KMS-11 (cell line): Measurements from ENCODE around the gene KRT79.

Experiments
- H2AFZ ChIP-seq: fragments of 200-600 bp; sonication (generic); 2 replicates; pipeline ENCODE4 v1.6.1; 2016; ENCODE audit warnings: antibody characterized with exemption, mixed run types, low read depth
- H3K27ac ChIP-seq: fragments of 200-600 bp; sonication (generic); 2 replicates; pipeline ENCODE4 v1.6.1; 2016; ENCODE audit warnings: mild to moderate bottlenecking, mixed run types
- H3K27me3 ChIP-seq: fragments of 200-600 bp; sonication (generic); 2 replicates; pipeline ENCODE4 v1.6.1; 2017; ENCODE audit warnings: mild to moderate bottlenecking, low read depth, mixed run types, moderate library complexity; ENCODE audit not compliant: insufficient read depth
- H3K36me3 ChIP-seq: fragments of 200-600 bp; sonication (generic); 2 replicates; pipeline ENCODE4 v1.6.1; 2017; ENCODE audit warnings: mild to moderate bottlenecking, mixed run types; ENCODE audit not compliant: insufficient read depth
- H3K4me1 ChIP-seq: fragments of 200-600 bp; sonication (generic); 2 replicates; pipeline ENCODE4 v1.6.1; 2016; ENCODE audit warnings: mild to moderate bottlenecking, low read depth, mixed run types; ENCODE audit not compliant: poor library complexity, severe bottlenecking
- H3K4me2 ChIP-seq: fragments of 200-600 bp; sonication (generic); 2 replicates; pipeline ENCODE4 v1.7.0; 2016; ENCODE audit warnings: mild to moderate bottlenecking, mixed run types
- H3K4me3 ChIP-seq: fragments of 200-600 bp; sonication (generic); IDR thresholded peaks from 2 replicates; pipeline ENCODE4 v1.6.1; 2017; ENCODE audit warnings: low read depth, low read length, mixed read lengths; ENCODE audit not compliant: insufficient read depth
- H3K79me2 ChIP-seq: fragments of 200-600 bp; sonication (generic); 2 replicates; pipeline ENCODE4 v1.6.1; 2016; ENCODE audit warnings: low read depth, mixed run types; ENCODE audit not compliant: insufficient read depth
- H3K9ac ChIP-seq: fragments of 200-600 bp; sonication (generic); 2 replicates; pipeline ENCODE4 v1.6.1; 2016; ENCODE audit warnings: mild to moderate bottlenecking, mixed run types
- H4K20me1 ChIP-seq: fragments of 200-600 bp; sonication (generic); 2 replicates; pipeline ENCODE4 v1.6.1; 2016; ENCODE audit warnings: mild to moderate bottlenecking, mixed run types; ENCODE audit not compliant: insufficient read depth
- CTCF ChIP-seq: fragments of 200-600 bp; sonication (generic); conservative IDR thresholded peaks from 2 replicates; pipeline ENCODE4 v1.6.1; 2017; ENCODE audit warnings: low read depth, mild to moderate bottlenecking, antibody characterized with exemption, low read length, moderate library complexity, mixed read lengths

Gene KRT79

GRCh38 chr12:52815676-52816588 is 18.2 kb downstream of the KRT79 start:
- H3K27ac ChIP-seq, result no peak overlapping the region
- no peaks in the 10 kb centered on the region for H4K20me1 ChIP-seq
- no peak overlapping the region for H3K4me3 ChIP-seq
- no peaks in the 10 kb centered on the region for H3K79me2 ChIP-seq
- no peak overlapping the region for H3K4me2 ChIP-seq
- H3K27me3 ChIP-seq, result peaks cover 58% of the 10 kb centered on the region
- no peak for TF ChIP-seq CTCF
- no peak overlapping the region for H2AFZ ChIP-seq
- H3K36me3 ChIP-seq, result no peaks in the 10 kb centered on the region
- no peaks in the 10 kb centered on the region for H3K4me1 ChIP-seq
- no peak overlapping the region for H3K9ac ChIP-seq

- H2AFZ ChIP-seq, result no peak overlapping the region
- H3K4me2 ChIP-seq, result no peak overlapping the region
- no peak overlapping the region for H3K4me3 ChIP-seq
- H3K4me1 ChIP-seq, result no peaks in the 10 kb centered on the region
- no peaks in the 10 kb centered on the region for H3K36me3 ChIP-seq
- TF ChIP-seq CTCF, result no peak
- H3K27me3 ChIP-seq, result peaks cover 53% of the 10 kb centered on the region
- no peaks in the 10 kb centered on the region for H4K20me1 ChIP-seq
- H3K9ac ChIP-seq, result no peak overlapping the region
- no peak overlapping the region for H3K27ac ChIP-seq
- no peaks in the 10 kb centered on the region for H3K79me2 ChIP-seq
These were observed 18.9 kb downstream of the KRT79 start for GRCh38 chr12:52815161-52815560.

GRCh38 chr12:52814710-52815155 is 19.4 kb downstream of the KRT79 start:
- Histone ChIP-seq H3K4me2 (no peak overlapping the region), H3K36me3 (no peaks in the 10 kb centered on the region), H3K4me3 (no peak overlapping the region), H3K27ac (no peak overlapping the region), H3K79me2 (no peaks in the 10 kb centered on the region), H4K20me1 (no peaks in the 10 kb centered on the region), H2AFZ (no peak overlapping the region), H3K4me1 (no peaks in the 10 kb centered on the region), H3K9ac (no peak overlapping the region), H3K27me3 (peaks cover 49% of the 10 kb centered on the region)
- no peak for TF ChIP-seq CTCF

GRCh38 chr12:52813885-52814709 is 20.0 kb downstream of the KRT79 start, which contains the start of gene KRT4:
KRT4 (minus strand) TSS chr12:52814116; CDS start chr12:52814058, 58 bp downstream.
- H3K36me3 ChIP-seq, result no peaks in the 10 kb centered on the region
- no peak within 1 kb of the TSS for H2AFZ ChIP-seq
- no peak within 1 kb of the TSS for H3K27ac ChIP-seq
- no peaks in the 10 kb centered on the region for H4K20me1 ChIP-seq
- H3K4me1 ChIP-seq, result no peaks in the 10 kb centered on the region
- no peak for TF ChIP-seq CTCF
- no peak within 1 kb of the TSS for H3K4me3 ChIP-seq
- H3K4me2 ChIP-seq, result no peak within 1 kb of the TSS
- H3K79me2 ChIP-seq, result no peaks in the 10 kb centered on the region
- H3K27me3 ChIP-seq, result peaks cover 47% of the 10 kb centered on the region
- no peak within 1 kb of the TSS for H3K9ac ChIP-seq
